Measurements from ENCODE around the gene CC2D2B. TPM values are rescaled to one million over a fixed set of nuclear protein-coding genes. Genes with fewer than 3 reads are reported as not detected.

Gene CC2D2B
- total and polyA plus RNA-seq, 2 experiments from 2014 or later, result 0.39 TPM; not detected in 1

DNA sequence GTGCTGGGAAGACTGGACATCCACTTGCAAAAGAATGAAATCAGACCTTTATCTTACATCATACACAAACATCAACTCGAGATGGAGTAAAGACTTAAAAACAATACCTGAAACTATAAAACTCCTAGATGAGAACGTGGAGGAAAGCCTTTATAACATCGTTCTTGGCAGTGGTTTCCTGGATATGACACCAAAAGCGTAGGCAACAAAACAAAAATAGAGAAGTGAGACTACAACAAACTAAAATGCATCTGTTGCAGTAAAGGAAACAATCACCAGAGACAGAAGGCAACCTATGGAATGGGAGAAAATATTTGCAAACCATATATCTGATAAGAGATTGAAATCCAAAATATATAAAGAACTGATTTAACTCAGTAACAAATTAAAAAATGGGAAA lies 33.3 kb downstream of the CC2D2B start:
- H3F3A ChIP-seq (ENCODE audit: insufficient read depth), result no peaks in the 10 kb centered on the region
- no peaks in the 10 kb centered on the region for H3K79me2 ChIP-seq (ENCODE audit: insufficient read depth)
- no peaks in the 10 kb centered on the region for H3K4me1 ChIP-seq (ENCODE audit: insufficient read depth)
- H3K27ac ChIP-seq, result no peak overlapping the region
- in situ Hi-C loops (cut with MboI), result no loop called here
- H4K20me1 ChIP-seq (ENCODE audit: insufficient read depth), result no peaks in the 10 kb centered on the region
- no peak for DNase-seq
- H3K4me3 ChIP-seq, result no peak overlapping the region
- H3K9me2 ChIP-seq (ENCODE audit: insufficient read depth), result no peaks in the 10 kb centered on the region
- 24 to 27% methylated on average over 4 of the region's 4 CpGs for WGBS, 2 experiments (ENCODE audit: low coverage in 1 of 2, low lambda C conversion rate in 2 of 2, missing lambda C conversion rate in 2 of 2)
- H3K4me2 ChIP-seq (ENCODE audit: unreplicated experiment), result no peak overlapping the region
- no peak overlapping the region for H2AFZ ChIP-seq
- no peaks in the 10 kb centered on the region for H3K9me3 ChIP-seq (ENCODE audit: low read depth)
- no peaks in the 10 kb centered on the region for H3K27me3 ChIP-seq (replicated peaks; ENCODE audit: insufficient read depth)
- H3K36me3 ChIP-seq (ENCODE audit: low read depth), result no peaks in the 10 kb centered on the region
- TF ChIP-seq EZH2phosphoT487 (IDR thresholded peaks at IDR 0.05; ENCODE audit: insufficient read depth, low read depth) (no peak), EZH2 (IDR thresholded peaks at IDR 0.05; ENCODE audit: insufficient read depth, poor library complexity, severe bottlenecking) (no peak)
- no peak overlapping the region for H3K9ac ChIP-seq

DNA sequence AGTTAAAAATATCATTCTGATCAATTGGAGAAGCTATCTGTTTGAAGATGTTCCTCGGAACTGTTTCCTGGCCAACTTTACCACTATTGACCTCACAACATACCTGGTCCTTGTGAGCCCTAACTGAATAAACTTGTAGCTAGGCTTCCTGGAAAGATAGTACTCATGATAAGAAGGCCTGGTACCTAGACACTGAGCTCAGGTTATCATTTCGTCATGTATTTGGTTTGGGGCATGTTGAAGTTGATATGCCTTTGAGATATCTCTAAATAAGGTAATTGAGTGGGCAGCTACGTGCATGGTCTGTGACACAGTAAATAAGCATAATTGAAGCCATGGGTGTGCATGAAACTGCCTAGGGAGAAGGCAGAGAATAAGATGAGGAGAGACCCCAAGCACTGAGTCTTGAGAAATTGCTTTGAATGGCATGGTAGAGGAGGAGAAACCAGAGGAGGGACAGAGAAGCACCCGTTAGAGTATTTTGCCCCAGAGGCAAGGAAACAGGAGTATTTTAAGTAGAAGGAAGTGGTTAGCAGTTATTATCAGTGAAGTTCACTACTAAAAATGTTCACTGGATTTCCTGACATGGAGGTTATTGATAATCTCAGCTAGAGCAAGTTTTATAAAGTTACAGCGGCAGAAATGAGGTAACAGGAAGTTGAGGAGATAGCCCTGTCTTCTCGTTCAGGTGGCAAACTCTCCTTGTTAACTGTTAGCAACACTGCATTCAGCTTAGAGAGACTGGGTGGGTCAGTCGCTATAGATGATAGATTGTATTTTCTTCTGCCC lies 55.6 kb downstream of the CC2D2B start:
- Histone ChIP-seq H3K4me2 (ENCODE audit: unreplicated experiment) (no peak overlapping the region), H3K9me3 (ENCODE audit: low read depth) (no peaks in the 10 kb centered on the region), H3K36me3 (ENCODE audit: low read depth) (no peaks in the 10 kb centered on the region), H3K4me3 (no peak overlapping the region), H3K27me3 (replicated peaks; ENCODE audit: insufficient read depth) (no peaks in the 10 kb centered on the region), H3K9me2 (ENCODE audit: insufficient read depth) (no peaks in the 10 kb centered on the region), H3K79me2 (ENCODE audit: insufficient read depth) (no peaks in the 10 kb centered on the region), H3K9ac (no peak overlapping the region), H3K27ac (no peak overlapping the region), H2AFZ (no peak overlapping the region), H4K20me1 (ENCODE audit: insufficient read depth) (no peaks in the 10 kb centered on the region), H3F3A (ENCODE audit: insufficient read depth) (no peaks in the 10 kb centered on the region), H3K4me1 (ENCODE audit: insufficient read depth) (no peaks in the 10 kb centered on the region)
- in situ Hi-C loops (cut with MboI), result no loop called here
- 40 to 42% methylated on average over 7 of the region's 7 CpGs for WGBS, 2 experiments (ENCODE audit: low coverage in 1 of 2, low lambda C conversion rate in 2 of 2, missing lambda C conversion rate in 2 of 2)
- no peak for TF ChIP-seq EZH2 (IDR thresholded peaks at IDR 0.05; ENCODE audit: insufficient read depth, poor library complexity, severe bottlenecking)
- TF ChIP-seq EZH2phosphoT487 (IDR thresholded peaks at IDR 0.05; ENCODE audit: insufficient read depth, low read depth), result no peak
- no peak for DNase-seq

DNA sequence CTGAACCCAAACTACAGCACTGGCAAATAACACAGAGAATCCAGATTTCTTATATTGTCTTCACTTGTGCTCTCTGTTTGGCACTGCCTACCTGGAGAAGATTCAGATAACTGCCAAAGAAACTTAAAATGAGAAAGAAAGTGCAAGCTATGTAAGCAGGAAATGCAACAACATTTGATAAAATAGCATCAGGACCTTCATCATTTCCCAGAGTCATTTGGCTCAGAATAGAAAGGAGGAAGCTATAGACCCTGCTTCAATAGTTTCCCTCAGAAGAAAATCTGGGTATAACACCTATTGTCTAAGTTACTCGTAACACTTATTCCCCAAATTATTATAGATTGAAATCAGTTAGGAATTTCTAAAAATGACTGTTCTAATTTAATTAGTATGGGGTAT lies 56.2 kb downstream of the CC2D2B start:
- no peaks in the 10 kb centered on the region for H3K4me1 ChIP-seq (ENCODE audit: insufficient read depth)
- H3K4me3 ChIP-seq, result no peak overlapping the region
- H3K9me2 ChIP-seq (ENCODE audit: insufficient read depth), result no peaks in the 10 kb centered on the region
- DNase-seq, result no peak
- H3K4me2 ChIP-seq (ENCODE audit: unreplicated experiment), result no peak overlapping the region
- no peaks in the 10 kb centered on the region for H3K9me3 ChIP-seq (ENCODE audit: low read depth)
- H3F3A ChIP-seq (ENCODE audit: insufficient read depth), result no peaks in the 10 kb centered on the region
- no peak overlapping the region for H3K27ac ChIP-seq
- no peaks in the 10 kb centered on the region for H3K36me3 ChIP-seq (ENCODE audit: low read depth)
- 47 to 60% methylated on average over 1 of the region's 1 CpG for WGBS, 2 experiments (ENCODE audit: low coverage in 1 of 2, low lambda C conversion rate in 2 of 2, missing lambda C conversion rate in 2 of 2)
- H4K20me1 ChIP-seq (ENCODE audit: insufficient read depth), result no peaks in the 10 kb centered on the region
- H3K79me2 ChIP-seq (ENCODE audit: insufficient read depth), result no peaks in the 10 kb centered on the region
- no peak overlapping the region for H2AFZ ChIP-seq
- no peak overlapping the region for H3K9ac ChIP-seq
- TF ChIP-seq EZH2 (IDR thresholded peaks at IDR 0.05; ENCODE audit: insufficient read depth, poor library complexity, severe bottlenecking) (no peak), EZH2phosphoT487 (IDR thresholded peaks at IDR 0.05; ENCODE audit: insufficient read depth, low read depth) (no peak)
- H3K27me3 ChIP-seq (replicated peaks; ENCODE audit: insufficient read depth), result no peaks in the 10 kb centered on the region
- in situ Hi-C loops (cut with MboI), result no loop called here

DNA sequence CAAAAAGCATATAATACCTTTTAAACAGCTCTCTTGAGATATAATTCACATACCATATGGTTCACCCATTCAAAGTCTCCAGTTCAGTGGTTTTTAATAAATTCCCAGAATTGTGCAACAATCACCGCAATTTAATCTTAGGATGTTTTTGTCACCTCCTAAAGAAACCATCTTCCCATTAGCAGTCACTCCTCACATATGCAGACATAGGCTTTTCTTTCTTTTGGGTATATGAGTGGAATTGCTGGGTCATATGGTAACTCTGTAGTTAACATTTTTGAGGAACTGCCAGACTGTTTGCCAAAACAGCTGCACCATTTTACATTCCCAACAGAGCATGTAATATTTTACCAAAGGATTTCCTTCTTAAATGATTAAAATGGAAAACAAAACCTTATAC lies 57.0 kb downstream of the CC2D2B start:
- in situ Hi-C loops (cut with MboI), result no loop called here
- DNase-seq, result peak; percentile 13
- Histone ChIP-seq H3K27me3 (replicated peaks; ENCODE audit: insufficient read depth) (no peaks in the 10 kb centered on the region), H3K4me2 (ENCODE audit: unreplicated experiment) (no peak overlapping the region), H3K9me3 (ENCODE audit: low read depth) (no peaks in the 10 kb centered on the region), H3K4me3 (no peak overlapping the region), H3K4me1 (ENCODE audit: insufficient read depth) (no peaks in the 10 kb centered on the region), H2AFZ (no peak overlapping the region), H3K36me3 (ENCODE audit: low read depth) (no peaks in the 10 kb centered on the region), H3K9ac (no peak overlapping the region), H4K20me1 (ENCODE audit: insufficient read depth) (no peaks in the 10 kb centered on the region), H3K9me2 (ENCODE audit: insufficient read depth) (no peaks in the 10 kb centered on the region), H3K27ac (no peak overlapping the region), H3K79me2 (ENCODE audit: insufficient read depth) (no peaks in the 10 kb centered on the region), H3F3A (ENCODE audit: insufficient read depth) (no peaks in the 10 kb centered on the region)
- TF ChIP-seq EZH2phosphoT487 (IDR thresholded peaks at IDR 0.05; ENCODE audit: insufficient read depth, low read depth) (no peak), EZH2 (IDR thresholded peaks at IDR 0.05; ENCODE audit: insufficient read depth, poor library complexity, severe bottlenecking) (no peak)
- 0 to 12% methylated on average over 1 of the region's 1 CpG for WGBS, 2 experiments (ENCODE audit: low coverage in 1 of 2, low lambda C conversion rate in 2 of 2, missing lambda C conversion rate in 2 of 2)

Measured in GM23248 (cell line).